ENCODE data around the gene DUSP21. TPM values are rescaled to one million over a fixed set of nuclear protein-coding genes. Genes with fewer than 3 reads are reported as not detected.
"Not testable (repeated sequence)": the region's sequence is repeated elsewhere in the genome, so short reads cannot be mapped to it uniquely, and the experiment has no call there.

DUSP21 gene
- total and polyA plus RNA-seq, 2 of the 4 experiments (the other 2 are of a cell fraction) = not detected

GRCh38 chrX:44890687-44891086, 46.9 kb downstream of the DUSP21 start:
- H3K4ac ChIP-seq (ENCODE audit: low read depth, low read length); intact Hi-C loops (cut with micrococcal nuclease); in situ Hi-C loops (cut with MboI; ENCODE audit: low sequenced_read_pairs); H3K4me2 ChIP-seq (ENCODE audit: low read depth, low read length); H4K8ac ChIP-seq (ENCODE audit: low read depth in 2 of 2, low read length in 2 of 2); H3K9ac ChIP-seq (ENCODE audit: low read depth, low read length); H3K27me3 ChIP-seq (ENCODE audit: control insufficient read depth, insufficient read depth, low read length); H2AK5ac ChIP-seq (ENCODE audit: low read depth, low read length); H3K23ac ChIP-seq (ENCODE audit: low read depth, low read length); H4K91ac ChIP-seq (ENCODE audit: insufficient read depth, low read depth, low read length); BruUV-seq (replicated peaks); H2BK20ac ChIP-seq (ENCODE audit: low read depth, low read length); H2BK5ac ChIP-seq (ENCODE audit: low read depth, low read length, poor library complexity, severe bottlenecking); H3K9me3 ChIP-seq (ENCODE audit: control insufficient read depth, insufficient read depth, low read length); ATAC-seq (ENCODE audit: low read depth); H3K9me1 ChIP-seq (ENCODE audit: insufficient read depth, low read length); H2BK120ac ChIP-seq (ENCODE audit: low read depth, low read length); DNase-seq; H3K4me3 ChIP-seq (ENCODE audit: insufficient read depth, low read depth, low read length); H3K18ac ChIP-seq (ENCODE audit: low read depth, low read length); H2AK9ac ChIP-seq (replicated peaks; ENCODE audit: low read depth, low read length, poor library complexity); H3K27ac ChIP-seq (ENCODE audit: insufficient read depth, low read length); H2AFZ ChIP-seq (replicated peaks; ENCODE audit: low read length, poor library complexity); H4K5ac ChIP-seq (ENCODE audit: low read depth, low read length); H3K56ac ChIP-seq (ENCODE audit: extremely low read depth, insufficient read depth, low read length); dilution Hi-C loops (cut with HindIII; ENCODE audit: low sequenced_read_pairs, unreplicated experiment); H3K14ac ChIP-seq (replicated peaks; ENCODE audit: low read depth, low read length); CTCF ChIA-PET; H2BK15ac ChIP-seq (ENCODE audit: low read depth, low read length); H3K36me3 ChIP-seq (ENCODE audit: control insufficient read depth, insufficient read depth, low read length); H3K4me1 ChIP-seq (ENCODE audit: control insufficient read depth, insufficient read depth, low read length); POLR2A ChIA-PET (ENCODE audit: unreplicated experiment): not testable (repeated sequence)
- Histone ChIP-seq H4K20me1 (ENCODE audit: insufficient read depth, low read length) (peaks cover 55% of the 10 kb centered on the region), H3K79me1 (ENCODE audit: low read depth in 1 of 2, low read length in 2 of 2) (peaks cover 6 to 16% of the 10 kb centered on the region in 2 experiments)
- no CpG with 5 or more reads among the region's 10 CpGs for WGBS, 2 experiments (ENCODE audit: extremely low coverage in 2 of 2, insufficient read length in 1 of 2)
